GM12872 (cell line): ENCODE data around the gene HGFAC.

Source experiments
- CTCF ChIP-seq: IDR thresholded peaks from 3 replicates; pipeline ENCODE4 v1.5.1; 2011; ENCODE audit warnings: low read depth, mild to moderate bottlenecking, low read length, moderate library complexity; ENCODE audit not compliant: insufficient read depth

The HGFAC gene

DNA sequence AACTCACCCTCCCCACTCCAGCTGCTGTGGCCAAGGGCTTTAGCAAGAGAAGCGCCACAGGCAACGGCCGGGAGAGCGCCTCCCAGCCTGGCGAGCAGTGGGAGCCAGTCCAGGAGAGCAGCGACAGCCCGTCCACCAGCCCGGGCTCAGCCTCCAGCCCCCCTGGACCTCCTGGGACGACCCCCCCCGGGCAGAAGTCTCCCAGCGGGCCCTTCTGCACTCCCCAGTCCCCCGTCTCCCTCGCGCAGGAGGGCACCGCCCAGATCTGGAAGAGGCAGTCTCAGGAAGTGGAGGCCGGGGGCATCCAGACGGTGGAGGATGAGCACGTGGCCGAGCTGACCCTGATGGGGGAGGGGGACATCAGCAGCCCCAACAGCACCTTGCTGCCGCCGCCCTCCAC is 11.2 kb upstream of the HGFAC start:
- no peak for TF ChIP-seq CTCF

GRCh38 chr4:3431446-3431993 is 10.2 kb upstream of the HGFAC start:
- no peak for TF ChIP-seq CTCF

GRCh38 chr4:3432381-3432790 is 9.4 kb upstream of the HGFAC start:
- TF ChIP-seq CTCF, result no peak

- no peak for TF ChIP-seq CTCF
Measured at GRCh38 chr4:3433138-3433869, 8.5 kb upstream of the HGFAC start.

- TF ChIP-seq CTCF, result peak; percentile 31; the same call in 1 of the 3 replicates
Measured at GRCh38 chr4:3434881-3435685, 6.7 kb upstream of the HGFAC start.

- no peak for TF ChIP-seq CTCF
Measured at GRCh38 chr4:3435686-3435956, 6.1 kb upstream of the HGFAC start.

GRCh38 chr4:3436048-3436797 is 5.5 kb upstream of the HGFAC start:
- no peak for TF ChIP-seq CTCF
